A549 (cell line): Measurements from ENCODE around the gene RCAN3. TPM values are rescaled to one million over a fixed set of nuclear protein-coding genes. Genes with fewer than 3 reads are reported as not detected.

Source experiments
- ATAC-seq, 2 experiments: fragments of 200-7000 bp in 1 of 2; fragments of >200 bp in 1 of 2; cut with Nextera tagmentation in 1 of 2; cut with Tn5 transposase in 1 of 2; 3 replicates each; pipeline versions ENCODE4 v1.8.0 to v1.9.1; 2018 to 2020; ENCODE audit warnings: mild to moderate bottlenecking in 1 of 2, moderate library complexity in 1 of 2
- CTCF ChIA-PET: fragments of 300-600 bp; sonication (Branson Sonifier 250); formaldehyde crosslinking; extraction: SDS; loops from one replicate; lab custom pipeline; 2021; ENCODE audit warnings: antibody characterized with exemption, inconsistent platforms; lab: Yijun Ruan, JAX
- POLR2A ChIA-PET: fragments of 350-600 bp; formaldehyde crosslinking; extraction: SDS; loops from one replicate; lab custom pipeline; 2021; ENCODE audit warnings: antibody characterized with exemption, inconsistent platforms; lab: Yijun Ruan, JAX
- DNase-seq, 2 experiments: peaks; one replicate each; pipeline versions ENCODE4 v3.0.0 to v3.0.0-alpha.2; 2011 to 2016; ENCODE audit warnings: low read depth in 1 of 2, low spot score in 1 of 2
- FAIRE-seq: peaks from 2 replicates; lab custom pipeline; 2011; peaks lifted over from hg19 to GRCh38; lab: Jason Lieb, UNC
- H3K27ac ChIP-seq, 2 experiments: fragments of >200 bp; sonication (Bioruptor Twin); formaldehyde crosslinking; 3 replicates each; pipeline ENCODE4 v1.5.1; 2016 to 2017
- H3K4me1 ChIP-seq: fragments of >200 bp; sonication (Bioruptor Twin); formaldehyde crosslinking; 3 replicates; pipeline ENCODE4 v1.6.1; 2016
- H3K4me2 ChIP-seq: fragments of >200 bp; sonication (Bioruptor Twin); formaldehyde crosslinking; 3 replicates; pipeline ENCODE4 v1.6.1; 2016
- H3K4me3 ChIP-seq: fragments of >200 bp; sonication (Bioruptor Twin); formaldehyde crosslinking; 3 replicates; pipeline ENCODE4 v1.5.1; 2016
- H3K9me3 ChIP-seq: fragments of >200 bp; sonication (Bioruptor Twin); formaldehyde crosslinking; 3 replicates; pipeline ENCODE4 v1.6.1; 2016
- CBX2 ChIP-seq: fragments of 200-600 bp; sonication (generic); IDR thresholded peaks from 2 replicates; pipeline ENCODE4 v1.6.1; 2016; ENCODE audit warnings: low read depth, mild to moderate bottlenecking, borderline replicate concordance
- EP300 ChIP-seq, 2 experiments: fragments of >200 bp; sonication (Bioruptor Twin); formaldehyde crosslinking; IDR thresholded peaks; 2 replicates in 1 of 2; 3 replicates in 1 of 2; pipeline ENCODE4 v1.6.1; 2016 to 2017
- FOSB ChIP-seq: fragments of 250-450 bp; sonication (Bioruptor Pico); IDR thresholded peaks from 2 replicates; pipeline ENCODE4 v1.5.0; 2020; ENCODE audit warnings: mild to moderate bottlenecking, moderate library complexity
- FOSL2 ChIP-seq, 2 experiments: fragments of 450-650 bp in 1 of 2; fragments of >200 bp in 1 of 2; sonication (Bioruptor Twin) in 1 of 2; formaldehyde crosslinking; IDR thresholded peaks; 2 replicates each; pipeline versions ENCODE4 v1.5.0 to v1.6.1; 2016 to 2020; ENCODE audit warnings: mild to moderate bottlenecking in 1 of 2, moderate library complexity in 1 of 2
- FOXS1 ChIP-seq: fragments of 250-450 bp; sonication (Bioruptor Pico); IDR thresholded peaks from 2 replicates; pipeline ENCODE4 v1.5.0; 2020; ENCODE audit warnings: mild to moderate bottlenecking, moderate library complexity
- HEYL ChIP-seq: fragments of 250-450 bp; sonication (Bioruptor Pico); IDR thresholded peaks from 2 replicates; pipeline ENCODE4 v1.8.0; 2021; ENCODE audit warnings: mild to moderate bottlenecking, moderate library complexity
- KDM5A ChIP-seq: fragments of 200-600 bp; sonication (generic); IDR thresholded peaks from 2 replicates; pipeline ENCODE4 v1.6.1; 2016; ENCODE audit warnings: antibody characterized with exemption, mild to moderate bottlenecking
- MAFK ChIP-seq: fragments of 450-650 bp; IDR thresholded peaks from 2 replicates; pipeline ENCODE4 v1.6.1; 2014; ENCODE audit not compliant: partially characterized antibody
- MYC ChIP-seq: IDR thresholded peaks from 2 replicates; pipeline ENCODE4 v1.6.1; 2012; ENCODE audit warnings: mild to moderate bottlenecking, inconsistent platforms, low read length, improper control_type of control experiment, borderline replicate concordance
- PHF8 ChIP-seq: fragments of 200-600 bp; sonication (generic); IDR thresholded peaks from 2 replicates; pipeline ENCODE4 v1.6.1; 2016; ENCODE audit warnings: low read depth, mild to moderate bottlenecking, antibody characterized with exemption, moderate library complexity, borderline replicate concordance
- POLR2A ChIP-seq: IDR thresholded peaks from 2 replicates; pipeline ENCODE4 v1.6.1; 2012; ENCODE audit warnings: mild to moderate bottlenecking, low read length
- POLR2AphosphoS2 ChIP-seq: conservative IDR thresholded peaks from 2 replicates; pipeline ENCODE4 v1.6.1; 2012; ENCODE audit warnings: low read length, improper control_type of control experiment, inconsistent platforms
- RARB ChIP-seq: fragments of 250-450 bp; sonication (Bioruptor Pico); IDR thresholded peaks from 2 replicates; pipeline ENCODE4 v1.8.0; 2021; ENCODE audit warnings: mild to moderate bottlenecking, moderate library complexity
- RCOR1 ChIP-seq: fragments of 150-350 bp; IDR thresholded peaks from 2 replicates; pipeline ENCODE4 v1.6.1; 2014; ENCODE audit warnings: antibody characterized with exemption, low read length, low read depth
- RNF2 ChIP-seq: fragments of 200-600 bp; sonication (generic); IDR thresholded peaks from 2 replicates; pipeline ENCODE4 v1.6.1; 2016; ENCODE audit warnings: low read depth, mild to moderate bottlenecking, antibody characterized with exemption, moderate library complexity, borderline replicate concordance
- SMC3 ChIP-seq: fragments of >200 bp; sonication (Bioruptor Twin); formaldehyde crosslinking; IDR thresholded peaks from 3 replicates; pipeline ENCODE4 v1.6.1; 2018; ENCODE audit warnings: inconsistent platforms
- ZC3H11A ChIP-seq: fragments of 450-650 bp; IDR thresholded peaks from 2 replicates; pipeline ENCODE4 v1.6.1; 2014; ENCODE audit warnings: antibody characterized with exemption, mild to moderate bottlenecking
- ZFP36 ChIP-seq: fragments of 450-650 bp; IDR thresholded peaks from 2 replicates; pipeline ENCODE4 v1.6.1; 2014; ENCODE audit warnings: borderline replicate concordance; ENCODE audit not compliant: partially characterized antibody
- ZNF302 ChIP-seq: fragments of 250-450 bp; sonication (Bioruptor Pico); IDR thresholded peaks from 2 replicates; pipeline ENCODE4 v1.9.0; 2021; ENCODE audit warnings: inconsistent platforms, mild to moderate bottlenecking, moderate library complexity
- ZSCAN20 ChIP-seq: fragments of 250-450 bp; sonication (Bioruptor Pico); IDR thresholded peaks from 2 replicates; pipeline ENCODE4 v1.8.0; 2022; ENCODE audit warnings: mild to moderate bottlenecking, moderate library complexity
- WGBS: methylation state at CpG from one replicate; pipeline ENCODE4 v1.1.6; 2017; ENCODE audit errors: missing lambda C conversion rate; 5-methylcytosine and 5-hydroxymethylcytosine counted together
- polyA plus RNA-seq, 4 experiments: library from polyadenylated mRNA; depleted of rRNA in 3 of 4; stranded (reverse); fragments of >200 nt; fragmentation: RNase III in 1 of 4; extraction: RNeasy Plus Mini Kit Qiagen cat#74134 plus additional on column Dnase treatment in 1 of 4; gene quantifications; 2 replicates in 3 of 4; 3 replicates in 1 of 4; pipeline ENCODE4 v1.2.3, GENCODE V29; 2011 to 2017
- TF ChIP-seq, protein P1 (sequence below): fragments of 150-350 bp; IDR thresholded peaks from 2 replicates; pipeline ENCODE4 v1.6.1; 2014; ENCODE audit warnings: low read depth, mild to moderate bottlenecking, low read length
- TF ChIP-seq, protein P2 (sequence below): IDR thresholded peaks from 2 replicates; pipeline ENCODE4 v1.6.1; 2012
- TF ChIP-seq, protein P3 (sequence below): fragments of 200-600 bp; sonication (generic); IDR thresholded peaks from 2 replicates; pipeline ENCODE4 v1.6.1; 2016; ENCODE audit warnings: antibody characterized with exemption, mild to moderate bottlenecking, moderate library complexity
- TF ChIP-seq, protein P4 (sequence below): fragments of 450-650 bp; IDR thresholded peaks from 2 replicates; pipeline ENCODE4 v1.6.1; 2014; ENCODE audit warnings: antibody characterized with exemption

RCAN3 gene
- polyA plus RNA-seq, 2 of the 4 experiments (the other 2 are of a cell fraction), result 7.4 to 14.6 TPM

DNA sequence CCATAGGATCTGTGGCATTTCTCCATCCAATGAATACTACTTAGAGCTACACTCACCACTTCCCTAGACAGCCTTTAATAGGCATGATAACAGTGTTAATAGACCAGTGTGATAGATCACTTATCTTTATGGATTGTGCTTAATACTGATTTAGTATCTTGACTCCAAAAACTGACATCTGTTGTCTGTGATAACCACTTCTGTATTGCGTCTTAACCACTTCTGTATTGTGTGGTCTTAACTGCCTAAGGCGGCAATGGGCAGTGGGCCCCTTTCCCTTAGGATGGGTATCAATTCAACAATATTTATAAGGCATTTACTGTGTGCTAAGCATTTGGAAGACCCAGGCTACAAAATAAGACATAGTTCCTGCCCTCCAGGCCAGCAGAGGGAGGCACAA lies 32.0 kb upstream of the RCAN3 start (continued):
- TF ChIP-seq, protein P1, sequence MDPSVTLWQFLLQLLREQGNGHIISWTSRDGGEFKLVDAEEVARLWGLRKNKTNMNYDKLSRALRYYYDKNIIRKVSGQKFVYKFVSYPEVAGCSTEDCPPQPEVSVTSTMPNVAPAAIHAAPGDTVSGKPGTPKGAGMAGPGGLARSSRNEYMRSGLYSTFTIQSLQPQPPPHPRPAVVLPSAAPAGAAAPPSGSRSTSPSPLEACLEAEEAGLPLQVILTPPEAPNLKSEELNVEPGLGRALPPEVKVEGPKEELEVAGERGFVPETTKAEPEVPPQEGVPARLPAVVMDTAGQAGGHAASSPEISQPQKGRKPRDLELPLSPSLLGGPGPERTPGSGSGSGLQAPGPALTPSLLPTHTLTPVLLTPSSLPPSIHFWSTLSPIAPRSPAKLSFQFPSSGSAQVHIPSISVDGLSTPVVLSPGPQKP, result no peak
- TF ChIP-seq, protein P2, sequence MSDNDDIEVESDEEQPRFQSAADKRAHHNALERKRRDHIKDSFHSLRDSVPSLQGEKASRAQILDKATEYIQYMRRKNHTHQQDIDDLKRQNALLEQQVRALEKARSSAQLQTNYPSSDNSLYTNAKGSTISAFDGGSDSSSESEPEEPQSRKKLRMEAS, result no peak
- TF ChIP-seq RNF2, result no peak

DNA sequence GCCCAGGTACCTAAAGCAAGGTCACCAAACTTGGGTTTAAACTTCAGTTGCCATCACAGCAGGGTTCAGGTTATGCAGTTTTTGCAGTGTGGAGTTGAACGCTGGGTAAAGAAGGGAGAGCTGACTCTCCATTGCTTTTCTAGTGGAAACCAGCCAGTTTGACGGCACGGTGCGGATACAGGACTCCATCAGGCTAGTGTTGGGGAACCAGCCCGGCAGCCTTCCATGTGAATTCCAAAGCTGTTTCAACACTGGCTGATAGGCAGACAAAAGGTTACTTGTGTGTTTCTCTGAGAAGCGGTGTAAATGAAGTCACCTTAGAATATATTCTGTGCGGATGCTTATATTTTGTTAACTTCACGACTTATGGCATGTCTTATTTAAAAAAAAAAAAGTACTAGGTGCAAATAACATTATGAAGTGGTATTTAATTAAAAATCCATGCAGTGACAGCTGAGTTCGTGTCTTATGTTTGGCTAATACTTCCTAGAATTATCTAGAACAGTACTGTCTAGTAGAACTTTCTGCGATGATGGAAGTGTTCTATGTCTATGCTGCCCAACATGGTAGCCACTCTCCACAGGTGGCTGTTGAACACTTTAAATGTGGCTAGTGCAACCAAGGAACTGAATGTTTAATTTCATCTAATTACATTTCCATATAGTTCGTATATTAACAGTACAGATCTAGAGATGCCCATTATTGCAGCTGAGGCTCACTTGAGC lies 29.9 kb upstream of the RCAN3 start:
- TF ChIP-seq ZSCAN20 (CRISPR knock-in tag) (no peak), FOXS1 (no peak), SMC3 (no peak), RCOR1 (no peak), POLR2AphosphoS2 (no peak), FOSL2 (IDR thresholded peaks at IDR 0.05) (no peak), FOSL2 (CRISPR knock-in tag; IDR thresholded peaks at IDR 0.05) (no peak), ZFP36 (no peak), HEYL (CRISPR knock-in tag) (no peak), MYC (no peak), MAFK (no peak), PHF8 (no peak)
- TF ChIP-seq, protein P1, result no peak
- TF ChIP-seq, protein P3, sequence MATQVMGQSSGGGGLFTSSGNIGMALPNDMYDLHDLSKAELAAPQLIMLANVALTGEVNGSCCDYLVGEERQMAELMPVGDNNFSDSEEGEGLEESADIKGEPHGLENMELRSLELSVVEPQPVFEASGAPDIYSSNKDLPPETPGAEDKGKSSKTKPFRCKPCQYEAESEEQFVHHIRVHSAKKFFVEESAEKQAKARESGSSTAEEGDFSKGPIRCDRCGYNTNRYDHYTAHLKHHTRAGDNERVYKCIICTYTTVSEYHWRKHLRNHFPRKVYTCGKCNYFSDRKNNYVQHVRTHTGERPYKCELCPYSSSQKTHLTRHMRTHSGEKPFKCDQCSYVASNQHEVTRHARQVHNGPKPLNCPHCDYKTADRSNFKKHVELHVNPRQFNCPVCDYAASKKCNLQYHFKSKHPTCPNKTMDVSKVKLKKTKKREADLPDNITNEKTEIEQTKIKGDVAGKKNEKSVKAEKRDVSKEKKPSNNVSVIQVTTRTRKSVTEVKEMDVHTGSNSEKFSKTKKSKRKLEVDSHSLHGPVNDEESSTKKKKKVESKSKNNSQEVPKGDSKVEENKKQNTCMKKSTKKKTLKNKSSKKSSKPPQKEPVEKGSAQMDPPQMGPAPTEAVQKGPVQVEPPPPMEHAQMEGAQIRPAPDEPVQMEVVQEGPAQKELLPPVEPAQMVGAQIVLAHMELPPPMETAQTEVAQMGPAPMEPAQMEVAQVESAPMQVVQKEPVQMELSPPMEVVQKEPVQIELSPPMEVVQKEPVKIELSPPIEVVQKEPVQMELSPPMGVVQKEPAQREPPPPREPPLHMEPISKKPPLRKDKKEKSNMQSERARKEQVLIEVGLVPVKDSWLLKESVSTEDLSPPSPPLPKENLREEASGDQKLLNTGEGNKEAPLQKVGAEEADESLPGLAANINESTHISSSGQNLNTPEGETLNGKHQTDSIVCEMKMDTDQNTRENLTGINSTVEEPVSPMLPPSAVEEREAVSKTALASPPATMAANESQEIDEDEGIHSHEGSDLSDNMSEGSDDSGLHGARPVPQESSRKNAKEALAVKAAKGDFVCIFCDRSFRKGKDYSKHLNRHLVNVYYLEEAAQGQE, result no peak
- Histone ChIP-seq H3K4me3 (no peak overlapping the region), H3K4me1 (peaks cover 16% of the 10 kb centered on the region; the same call in 2 of the 3 replicates), H3K4me2 (no peak overlapping the region), H3K27ac (no peak overlapping the region), H3K9me3 (no peaks in the 10 kb centered on the region)
- POLR2A ChIA-PET, result no interaction called here
- 90% methylated on average over 11 of the region's 11 CpGs for WGBS
- DNase-seq (no peak), FAIRE-seq (no peak), ATAC-seq (no peak)
- CTCF ChIA-PET, result no interaction called here

DNA sequence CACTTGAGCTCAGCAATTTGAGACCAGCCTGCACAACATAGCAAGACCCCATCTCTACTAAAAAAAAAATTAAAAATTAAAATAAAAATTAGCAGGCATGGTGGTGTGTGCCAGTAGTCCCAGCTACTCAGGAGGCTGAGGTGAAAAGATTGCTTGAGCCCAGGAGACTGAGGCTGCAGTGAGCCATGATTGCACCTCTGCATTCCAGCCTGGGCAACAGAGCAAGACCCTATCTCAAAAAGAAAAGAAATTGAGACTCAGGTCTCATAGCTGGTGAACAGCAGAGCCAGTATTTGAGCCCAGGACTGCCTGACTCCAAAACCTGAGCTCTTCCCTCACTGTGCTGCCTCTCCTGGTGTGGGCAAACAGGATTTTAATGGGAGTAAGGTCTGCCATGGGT lies 28.4 kb upstream of the RCAN3 start:
- no peak for FAIRE-seq
- no peak overlapping the region for H3K4me3 ChIP-seq
- POLR2A ChIA-PET, result no interaction called here

More for the DNA sequence above, 28.4 kb upstream of the RCAN3 start:
- no peak overlapping the region for H3K4me2 ChIP-seq
- H3K9me3 ChIP-seq, result no peaks in the 10 kb centered on the region
- H3K27ac ChIP-seq, result no peak overlapping the region
- TF ChIP-seq ZNF302 (CRISPR knock-in tag) (no peak), POLR2A (no peak), RNF2 (no peak), EP300 (IDR thresholded peaks at IDR 0.05) (no peak), ZC3H11A (no peak), ZSCAN20 (CRISPR knock-in tag) (no peak), RARB (no peak), FOSB (no peak), CBX2 (no peak), KDM5A (no peak)
- TF ChIP-seq, protein P4, sequence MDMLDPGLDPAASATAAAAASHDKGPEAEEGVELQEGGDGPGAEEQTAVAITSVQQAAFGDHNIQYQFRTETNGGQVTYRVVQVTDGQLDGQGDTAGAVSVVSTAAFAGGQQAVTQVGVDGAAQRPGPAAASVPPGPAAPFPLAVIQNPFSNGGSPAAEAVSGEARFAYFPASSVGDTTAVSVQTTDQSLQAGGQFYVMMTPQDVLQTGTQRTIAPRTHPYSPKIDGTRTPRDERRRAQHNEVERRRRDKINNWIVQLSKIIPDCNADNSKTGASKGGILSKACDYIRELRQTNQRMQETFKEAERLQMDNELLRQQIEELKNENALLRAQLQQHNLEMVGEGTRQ, result no peak
- H3K4me1 ChIP-seq, result peaks cover 16% of the 10 kb centered on the region; the same call in 2 of the 3 replicates
- DNase-seq (no peak), ATAC-seq (no peak)
- CTCF ChIA-PET, result no interaction called here
